HL-60 (cell line): ENCODE results near the gene BRMS1L.
"Not testable (repeated sequence)": the region's sequence is repeated elsewhere in the genome, so short reads cannot be mapped to it uniquely, and the experiment has no call there.

ENCODE experiments used
- CTCF ChIP-seq: IDR thresholded peaks from one replicate; pipeline ENCODE4 v1.5.1; 2011; ENCODE audit warnings: low read length, control low read depth, inconsistent platforms; ENCODE audit not compliant: insufficient read depth
- GABPA ChIP-seq: IDR thresholded peaks from 2 replicates; pipeline ENCODE4 v1.6.1; 2012; ENCODE audit warnings: low read depth
- POLR2AphosphoS5 ChIP-seq: IDR thresholded peaks from 2 replicates; pipeline ENCODE4 v1.6.1; 2012; ENCODE audit warnings: low read depth
- REST ChIP-seq: IDR thresholded peaks from 2 replicates; pipeline ENCODE4 v1.6.1; 2012; ENCODE audit warnings: low read depth; ENCODE audit not compliant: insufficient replicate concordance
- SPI1 ChIP-seq: IDR thresholded peaks from 2 replicates; pipeline ENCODE4 v1.6.1; 2012; ENCODE audit warnings: low read depth, mild to moderate bottlenecking, borderline replicate concordance

- TF ChIP-seq CTCF, POLR2AphosphoS5, GABPA, REST, SPI1: not testable (repeated sequence)
Observed at GRCh38 chr14:35842245-35842644, 16.1 kb downstream of the BRMS1L start.
